ENCODE results near the gene SEMA3C.

SEMA3C gene

GRCh38 chr7:80923211-80923612, 4.4 kb upstream of the SEMA3C start (continued):
- TF ChIP-seq ZNF112 (tag by site-specific recombination; IDR thresholded peaks at IDR 0.05) = no peak
- no peak; the same call in 1 of the 2 replicates for TF ChIP-seq MZF1 (tag by site-specific recombination; IDR thresholded peaks at IDR 0.05; ENCODE audit: borderline replicate concordance)
- TF ChIP-seq OVOL3 (tag by site-specific recombination; IDR thresholded peaks at IDR 0.05) = 0 out of 2 replicates have a peak, but pooled peaks have one; percentile 36
- TF ChIP-seq ZNF10 (tag by site-specific recombination; IDR thresholded peaks at IDR 0.05) = no peak
- TF ChIP-seq HIC1 (tag by site-specific recombination; IDR thresholded peaks at IDR 0.05) = no peak
- no peak for TF ChIP-seq BCL11B (tag by site-specific recombination; IDR thresholded peaks at IDR 0.05; ENCODE audit: low read depth)
- no peak for TF ChIP-seq ZNF48 (tag by site-specific recombination; IDR thresholded peaks at IDR 0.05)
- TF ChIP-seq ZBTB21 (tag by site-specific recombination; IDR thresholded peaks at IDR 0.05) = no peak
- peak; percentile 77; the same call in 1 of the 2 replicates for TF ChIP-seq ZNF184 (tag by site-specific recombination; IDR thresholded peaks at IDR 0.05)
- TF ChIP-seq RBAK (tag by site-specific recombination; IDR thresholded peaks at IDR 0.05) = no peak
- TF ChIP-seq ZNF692 (tag by site-specific recombination; IDR thresholded peaks at IDR 0.05) = no peak
- TF ChIP-seq ZNF639 (tag by site-specific recombination; IDR thresholded peaks at IDR 0.05) = no peak
- TF ChIP-seq ZNF501 (tag by site-specific recombination; IDR thresholded peaks at IDR 0.05) = no peak
- no peak for TF ChIP-seq ZNF510 (tag by site-specific recombination; IDR thresholded peaks at IDR 0.05; ENCODE audit: insufficient replicate concordance)
- TF ChIP-seq PRDM4 (tag by site-specific recombination; IDR thresholded peaks at IDR 0.05) = 0 out of 2 replicates have a peak, but pooled peaks have one; percentile 54
- TF ChIP-seq PRDM10 (tag by site-specific recombination; IDR thresholded peaks at IDR 0.05) = no peak
- TF ChIP-seq AEBP2 (tag by site-specific recombination; IDR thresholded peaks at IDR 0.05; ENCODE audit: borderline replicate concordance) = no peak
- no peak for TF ChIP-seq ZNF138 (tag by site-specific recombination; IDR thresholded peaks at IDR 0.05; ENCODE audit: borderline replicate concordance)
- TF ChIP-seq ZNF148 (tag by site-specific recombination; IDR thresholded peaks at IDR 0.05; ENCODE audit: borderline replicate concordance) = no peak
- TF ChIP-seq ZNF629 (tag by site-specific recombination; IDR thresholded peaks at IDR 0.05) = no peak
- TF ChIP-seq ZNF624 (tag by site-specific recombination; IDR thresholded peaks at IDR 0.05) = no peak
- TF ChIP-seq ZBTB44 (tag by site-specific recombination; IDR thresholded peaks at IDR 0.05) = peak; percentile 89
